Measurements from ENCODE around the gene TNFRSF19.

DNA sequence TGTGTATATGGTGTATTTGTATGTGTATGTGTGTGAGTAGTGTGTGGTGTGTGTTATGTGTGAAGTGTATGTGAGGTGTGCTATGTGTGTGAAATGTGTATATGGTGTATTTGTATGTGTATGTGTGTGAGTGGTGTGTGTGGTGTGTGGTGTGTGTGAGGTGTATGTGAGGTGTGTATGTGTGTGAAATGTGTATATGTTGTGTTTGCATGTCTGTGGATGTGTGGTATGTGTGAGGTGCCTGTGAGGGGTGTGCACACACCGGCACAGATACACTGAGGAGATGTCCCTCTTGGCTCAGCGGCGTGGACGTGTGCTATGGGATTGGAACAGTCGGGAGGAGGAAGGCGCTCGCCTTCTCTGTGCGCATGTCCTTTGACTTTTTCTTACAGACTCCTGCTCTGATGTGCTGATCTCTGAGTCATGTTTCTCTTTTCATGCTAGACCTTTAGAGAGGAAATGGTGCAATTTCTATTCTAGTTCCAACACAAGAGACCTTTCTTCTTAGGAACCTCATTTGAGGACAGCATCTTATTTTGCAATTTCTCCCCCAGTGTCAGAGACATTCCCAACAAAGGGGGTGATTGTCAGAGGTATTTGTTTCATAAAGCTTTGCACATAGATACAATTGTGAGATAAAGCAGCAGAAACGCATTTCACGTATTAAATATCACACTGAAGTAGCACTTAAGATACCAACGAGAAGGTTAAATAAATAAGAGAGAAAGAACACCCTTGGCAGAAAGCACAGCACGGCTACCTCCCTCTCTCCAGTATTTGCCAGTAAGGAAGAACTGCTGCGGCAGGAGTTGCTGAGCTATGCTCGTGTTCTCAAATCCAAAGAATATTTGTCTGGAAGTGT lies 11.3 kb upstream of the TNFRSF19 start:
- TF ChIP-seq, protein P1, sequence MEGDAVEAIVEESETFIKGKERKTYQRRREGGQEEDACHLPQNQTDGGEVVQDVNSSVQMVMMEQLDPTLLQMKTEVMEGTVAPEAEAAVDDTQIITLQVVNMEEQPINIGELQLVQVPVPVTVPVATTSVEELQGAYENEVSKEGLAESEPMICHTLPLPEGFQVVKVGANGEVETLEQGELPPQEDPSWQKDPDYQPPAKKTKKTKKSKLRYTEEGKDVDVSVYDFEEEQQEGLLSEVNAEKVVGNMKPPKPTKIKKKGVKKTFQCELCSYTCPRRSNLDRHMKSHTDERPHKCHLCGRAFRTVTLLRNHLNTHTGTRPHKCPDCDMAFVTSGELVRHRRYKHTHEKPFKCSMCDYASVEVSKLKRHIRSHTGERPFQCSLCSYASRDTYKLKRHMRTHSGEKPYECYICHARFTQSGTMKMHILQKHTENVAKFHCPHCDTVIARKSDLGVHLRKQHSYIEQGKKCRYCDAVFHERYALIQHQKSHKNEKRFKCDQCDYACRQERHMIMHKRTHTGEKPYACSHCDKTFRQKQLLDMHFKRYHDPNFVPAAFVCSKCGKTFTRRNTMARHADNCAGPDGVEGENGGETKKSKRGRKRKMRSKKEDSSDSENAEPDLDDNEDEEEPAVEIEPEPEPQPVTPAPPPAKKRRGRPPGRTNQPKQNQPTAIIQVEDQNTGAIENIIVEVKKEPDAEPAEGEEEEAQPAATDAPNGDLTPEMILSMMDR (IDR thresholded peaks at IDR 0.05; ENCODE audit: low read length) = no peak
- TF ChIP-seq EZH2 (optimal IDR thresholded peaks at IDR 0.05; ENCODE audit: low read depth, low read length) = no peak

Measured in MM.1S (cell line).